ENCODE data around the gene ZFP91. TPM values are rescaled to one million over a fixed set of nuclear protein-coding genes. Genes with fewer than 3 reads are reported as not detected.

The ZFP91 gene
- total RNA-seq, 2 experiments from 2014 or later = 48.8 to 60.9 TPM

GRCh38 chr11:58574881-58575280, 4.0 kb upstream of the ZFP91 start:
- no peaks in the 10 kb centered on the region for H3K27me3 Mint-ChIP-seq
- H3K27ac Mint-ChIP-seq = peak overlapping the region; percentile 99
- peak overlapping the region; percentile 85 for H3K4me3 Mint-ChIP-seq
- no peak for DNase-seq
- CTCF ChIA-PET = no interaction called here
- peaks cover 35% of the 10 kb centered on the region for H3K36me3 Mint-ChIP-seq (ENCODE audit: low read depth)
- peaks cover 42% of the 10 kb centered on the region for H3K4me1 Mint-ChIP-seq
- no peaks in the 10 kb centered on the region for H3K9me3 Mint-ChIP-seq
- POLR2A ChIA-PET = interaction anchor here (0.7 kb wide), 1 partner anchor 1079 kb away, joined by 4 read pairs; no protein-coding TSS in a partner anchor

GRCh38 chr11:58575377-58576020, 3.4 kb upstream of the ZFP91 start, which contains the start of gene LPXN:
Gene LPXN, minus strand, starts transcription at chr11:58575856. Its CDS starts 84 bp downstream, at chr11:58575772.
- Mint-ChIP-seq H3K36me3 (ENCODE audit: low read depth) (peaks cover 35% of the 10 kb centered on the region), H3K27me3 (no peaks in the 10 kb centered on the region), H3K9me3 (no peaks in the 10 kb centered on the region), H3K4me3 (peak within 1 kb of the TSS; percentile 85), H3K4me1 (peaks cover 41% of the 10 kb centered on the region), H3K27ac (peak within 1 kb of the TSS; percentile 99)
- peak; percentile 53 for DNase-seq
- CTCF ChIA-PET = interaction anchor here (0.6 to 4.7 kb wide), 4 partner anchors 7 to 1291 kb away, joined by 3 to 32 read pairs (median 4); no protein-coding TSS in a partner anchor
- POLR2A ChIA-PET = interaction anchor here (0.7 kb wide), 1 partner anchor 1078 kb away, joined by 4 read pairs; no protein-coding TSS in a partner anchor

- Mint-ChIP-seq H3K4me1 (peaks cover 44% of the 10 kb centered on the region), H3K27me3 (no peaks in the 10 kb centered on the region), H3K9me3 (no peaks in the 10 kb centered on the region), H3K27ac (peak overlapping the region; percentile 99), H3K4me3 (peak overlapping the region; percentile 85), H3K36me3 (ENCODE audit: low read depth) (peaks cover 35% of the 10 kb centered on the region)
- no peak for DNase-seq
- ChIA-PET POLR2A (no interaction called here), CTCF (interaction anchor here (0.6 to 4.7 kb wide), 11 partner anchors 9 to 207 kb away, joined by 3 to 32 read pairs (median 3); no protein-coding TSS in a partner anchor)
These were observed 1.9 kb upstream of the ZFP91 start for GRCh38 chr11:58576887-58577471.

GRCh38 chr11:58577555-58578135, 1.2 kb upstream of the ZFP91 start:
- peaks cover 33% of the 10 kb centered on the region for H3K36me3 Mint-ChIP-seq (ENCODE audit: low read depth)
- peak overlapping the region; percentile 85 for H3K4me3 Mint-ChIP-seq
- ChIA-PET POLR2A (no interaction called here), CTCF (interaction anchor here (0.5 to 4.7 kb wide), 9 partner anchors 10 to 1153 kb away, joined by 3 to 32 read pairs (median 3); no protein-coding TSS in a partner anchor)
- peak overlapping the region; percentile 99 for H3K27ac Mint-ChIP-seq
- peaks cover 47% of the 10 kb centered on the region for H3K4me1 Mint-ChIP-seq
- peak; percentile 73 for DNase-seq
- H3K27me3 Mint-ChIP-seq = no peaks in the 10 kb centered on the region
- no peaks in the 10 kb centered on the region for H3K9me3 Mint-ChIP-seq

GRCh38 chr11:58578136-58578634, 678 bp upstream of the ZFP91 start:
- DNase-seq = peak; percentile 94
- Mint-ChIP-seq H3K36me3 (ENCODE audit: low read depth) (peaks cover 34% of the 10 kb centered on the region), H3K4me3 (peak overlapping the region; percentile 85), H3K9me3 (no peaks in the 10 kb centered on the region), H3K27me3 (no peaks in the 10 kb centered on the region), H3K4me1 (peaks cover 51% of the 10 kb centered on the region), H3K27ac (peak overlapping the region; percentile 99)
- CTCF ChIA-PET = interaction anchor here (0.5 to 4.7 kb wide), 6 partner anchors 10 to 1153 kb away, joined by 3 to 32 read pairs (median 3); no protein-coding TSS in a partner anchor
- POLR2A ChIA-PET = no interaction called here

- peaks cover 53% of the 10 kb centered on the region for H3K4me1 Mint-ChIP-seq
- H3K4me3 Mint-ChIP-seq = peak overlapping the region; percentile 93
- H3K36me3 Mint-ChIP-seq (ENCODE audit: low read depth) = peaks cover 28% of the 10 kb centered on the region
- peak; percentile 92 for DNase-seq
- H3K27ac Mint-ChIP-seq = peak overlapping the region; percentile 99
- CTCF ChIA-PET = interaction anchor here (0.6 to 4.7 kb wide), 5 partner anchors 9 to 49 kb away, joined by 3 to 32 read pairs (median 3); no protein-coding TSS in a partner anchor
- POLR2A ChIA-PET = no interaction called here
- H3K9me3 Mint-ChIP-seq = no peaks in the 10 kb centered on the region
- no peaks in the 10 kb centered on the region for H3K27me3 Mint-ChIP-seq
These were observed 598 bp downstream of the ZFP91 start for GRCh38 chr11:58579192-58580129.

- no peaks in the 10 kb centered on the region for H3K9me3 Mint-ChIP-seq
- peaks cover 53% of the 10 kb centered on the region for H3K4me1 Mint-ChIP-seq
- ChIA-PET POLR2A (no interaction called here), CTCF (interaction anchor here (1.0 to 4.7 kb wide), 4 partner anchors 12 to 49 kb away, joined by 3 to 32 read pairs (median 3); no protein-coding TSS in a partner anchor)
- H3K27ac Mint-ChIP-seq = peak overlapping the region; percentile 91
- no peak for DNase-seq
- no peaks in the 10 kb centered on the region for H3K27me3 Mint-ChIP-seq
- H3K4me3 Mint-ChIP-seq = peak overlapping the region; percentile 93
- peaks cover 23% of the 10 kb centered on the region for H3K36me3 Mint-ChIP-seq (ENCODE audit: low read depth)
These were observed 1.4 kb downstream of the ZFP91 start for GRCh38 chr11:58580311-58580710.

GRCh38 chr11:58582437-58582836, 3.6 kb downstream of the ZFP91 start:
- Mint-ChIP-seq H3K27ac (no peak overlapping the region), H3K27me3 (no peaks in the 10 kb centered on the region), H3K36me3 (ENCODE audit: low read depth) (peaks cover 28% of the 10 kb centered on the region), H3K4me1 (peaks cover 47% of the 10 kb centered on the region), H3K4me3 (peak overlapping the region; percentile 3), H3K9me3 (no peaks in the 10 kb centered on the region)
- ChIA-PET CTCF (interaction anchor here (1.0 kb wide), 1 partner anchor 15 kb away, joined by 4 read pairs; no protein-coding TSS in a partner anchor), POLR2A (no interaction called here)
- no peak for DNase-seq

- H3K4me3 Mint-ChIP-seq = no peak overlapping the region
- no peak overlapping the region for H3K27ac Mint-ChIP-seq
- ChIA-PET POLR2A (no interaction called here), CTCF (no interaction called here)
- H3K27me3 Mint-ChIP-seq = no peaks in the 10 kb centered on the region
- no peak for DNase-seq
- H3K4me1 Mint-ChIP-seq = peaks cover 41% of the 10 kb centered on the region
- peaks cover 29% of the 10 kb centered on the region for H3K36me3 Mint-ChIP-seq (ENCODE audit: low read depth)
- H3K9me3 Mint-ChIP-seq = no peaks in the 10 kb centered on the region
These were observed 8.1 kb downstream of the ZFP91 start for GRCh38 chr11:58586998-58587397.

GRCh38 chr11:58591659-58592058, 12.8 kb downstream of the ZFP91 start:
- H3K4me1 Mint-ChIP-seq = peaks cover 50% of the 10 kb centered on the region
- ChIA-PET POLR2A (no interaction called here), CTCF (interaction anchor here (0.6 to 0.7 kb wide), 2 partner anchors 12 to 46 kb away, joined by 3 to 4 read pairs; no protein-coding TSS in a partner anchor)
- no peaks in the 10 kb centered on the region for H3K9me3 Mint-ChIP-seq
- H3K36me3 Mint-ChIP-seq (ENCODE audit: low read depth) = peaks cover 43% of the 10 kb centered on the region
- H3K27me3 Mint-ChIP-seq = no peaks in the 10 kb centered on the region
- no peak for DNase-seq
- no peak overlapping the region for H3K27ac Mint-ChIP-seq
- H3K4me3 Mint-ChIP-seq = no peak overlapping the region

GRCh38 chr11:58592760-58593472, 14.1 kb downstream of the ZFP91 start:
- Mint-ChIP-seq H3K9me3 (no peaks in the 10 kb centered on the region), H3K4me1 (peaks cover 58% of the 10 kb centered on the region), H3K4me3 (no peak overlapping the region), H3K27me3 (no peaks in the 10 kb centered on the region), H3K27ac (no peak overlapping the region), H3K36me3 (ENCODE audit: low read depth) (peaks cover 46% of the 10 kb centered on the region)
- ChIA-PET CTCF (interaction anchor here (1.3 kb wide), 1 partner anchor 25 kb away, joined by 3 read pairs; no protein-coding TSS in a partner anchor), POLR2A (no interaction called here)
- no peak for DNase-seq

Measured in activated CD4-positive, alpha-beta T cell treated with anti-CD3 and anti-CD28 coated beads, Interleukin-2, amount 10 ng/mL, durations not matched to agents 7 days and 5 days (primary cell).